ENCODE results near the gene SHE.
A peak's percentile ranks its signal among the peaks of the same experiment; 100 is the strongest.

The SHE gene

DNA sequence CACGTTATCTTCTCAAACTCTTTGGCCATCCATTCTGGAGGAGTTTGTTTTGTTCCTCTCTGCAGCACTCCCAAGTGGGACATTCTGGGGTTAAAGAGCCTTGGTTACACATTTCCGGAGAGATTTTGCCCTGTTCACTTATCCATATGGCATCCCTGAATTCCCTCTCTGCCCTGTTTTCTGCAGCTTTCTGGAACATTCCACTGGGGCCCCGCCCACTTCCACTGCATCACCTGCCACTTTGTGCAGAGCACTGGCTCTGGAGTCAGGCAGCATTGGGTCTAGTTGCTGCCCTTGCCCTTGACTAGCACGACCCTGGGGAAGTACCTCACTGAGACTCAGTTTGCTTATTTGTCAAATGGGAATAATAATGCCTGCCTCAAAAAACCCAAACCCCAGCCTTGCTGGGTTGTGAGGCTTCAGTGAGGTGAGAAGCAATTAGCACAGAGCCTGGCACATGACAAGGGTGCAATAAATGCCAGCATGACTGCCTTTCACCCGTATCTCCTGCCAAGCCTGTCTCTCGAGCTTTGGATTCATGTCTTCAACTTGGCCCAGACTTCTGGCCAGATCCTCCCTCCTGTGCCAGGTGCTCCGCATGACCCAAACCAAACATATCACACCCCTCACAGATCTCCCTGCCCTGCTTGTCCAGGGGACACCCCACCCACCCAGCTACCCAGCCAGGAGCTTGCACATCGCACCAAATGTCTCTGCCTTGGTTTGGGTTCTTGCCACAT is 58.8 kb downstream of the SHE start:
- DNase-seq, result no peak

DNA sequence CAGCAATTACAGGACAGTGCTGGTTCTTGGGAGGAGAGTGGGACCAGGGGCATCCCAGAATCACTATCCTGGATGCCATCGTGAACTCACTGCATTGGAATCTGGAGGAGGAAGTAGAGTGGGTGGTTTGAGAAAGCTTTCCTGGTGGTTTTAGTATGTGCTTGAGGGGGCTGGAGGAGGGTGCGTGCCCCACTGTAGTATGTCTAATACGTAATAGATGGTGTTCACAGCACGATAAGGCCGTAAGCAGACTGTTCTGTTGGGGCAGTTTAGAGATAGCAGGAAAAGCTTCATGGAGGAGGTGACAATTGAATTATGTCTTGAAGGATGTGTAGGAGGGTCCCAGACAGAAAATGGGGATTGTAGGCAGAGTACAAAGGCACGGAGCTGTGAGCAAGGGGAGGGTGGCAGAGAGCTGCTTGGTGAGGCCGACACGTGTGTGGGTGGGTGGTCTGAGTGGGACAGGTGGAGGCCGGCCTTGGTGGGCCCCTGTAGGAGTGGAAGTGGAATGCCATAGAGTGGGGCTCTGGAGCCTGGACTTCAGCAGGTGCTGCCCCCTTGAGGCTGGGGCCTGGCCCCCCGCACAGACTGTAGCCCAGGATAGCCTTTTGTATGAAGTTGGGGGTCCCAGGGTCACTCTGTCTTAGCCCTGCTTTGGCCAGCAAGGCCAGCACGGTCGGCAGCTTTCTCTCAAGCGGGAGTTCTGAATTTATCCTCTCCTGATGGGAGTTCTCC is 60.0 kb downstream of the SHE start:
- peak; percentile 49 to 77 for DNase-seq

DNA sequence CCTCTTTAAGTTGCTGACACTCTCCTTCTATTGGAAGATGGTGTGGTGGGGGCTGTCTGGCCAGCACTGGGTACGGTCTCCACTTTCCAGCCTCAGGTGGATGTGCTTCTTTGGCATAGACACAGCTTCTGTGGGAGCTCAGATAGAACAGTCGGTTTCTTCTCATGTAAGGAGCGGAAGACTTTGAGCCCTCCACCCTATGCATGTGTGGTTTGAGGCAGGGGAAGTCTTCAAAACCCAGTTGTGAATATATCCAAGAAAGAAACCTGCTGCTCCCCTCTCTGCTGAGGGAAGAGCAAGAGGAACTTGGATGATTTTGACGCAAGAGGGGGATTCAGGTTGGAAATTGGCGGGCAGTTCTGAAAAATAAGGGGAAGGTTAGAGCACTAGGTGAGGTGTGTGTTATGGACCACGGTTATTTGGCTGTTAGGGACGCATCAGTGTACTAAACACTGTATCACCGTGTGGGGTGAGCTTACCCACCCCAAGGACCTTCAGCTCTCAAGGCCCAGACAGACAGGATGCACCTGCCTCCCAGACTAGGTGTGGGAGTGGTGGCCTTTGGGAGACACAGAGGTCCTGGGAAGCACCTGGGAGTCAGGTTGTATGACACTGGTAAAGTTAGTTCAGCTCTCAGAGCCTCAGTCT is 60.8 kb downstream of the SHE start:
- DNase-seq, result no peak

DNA sequence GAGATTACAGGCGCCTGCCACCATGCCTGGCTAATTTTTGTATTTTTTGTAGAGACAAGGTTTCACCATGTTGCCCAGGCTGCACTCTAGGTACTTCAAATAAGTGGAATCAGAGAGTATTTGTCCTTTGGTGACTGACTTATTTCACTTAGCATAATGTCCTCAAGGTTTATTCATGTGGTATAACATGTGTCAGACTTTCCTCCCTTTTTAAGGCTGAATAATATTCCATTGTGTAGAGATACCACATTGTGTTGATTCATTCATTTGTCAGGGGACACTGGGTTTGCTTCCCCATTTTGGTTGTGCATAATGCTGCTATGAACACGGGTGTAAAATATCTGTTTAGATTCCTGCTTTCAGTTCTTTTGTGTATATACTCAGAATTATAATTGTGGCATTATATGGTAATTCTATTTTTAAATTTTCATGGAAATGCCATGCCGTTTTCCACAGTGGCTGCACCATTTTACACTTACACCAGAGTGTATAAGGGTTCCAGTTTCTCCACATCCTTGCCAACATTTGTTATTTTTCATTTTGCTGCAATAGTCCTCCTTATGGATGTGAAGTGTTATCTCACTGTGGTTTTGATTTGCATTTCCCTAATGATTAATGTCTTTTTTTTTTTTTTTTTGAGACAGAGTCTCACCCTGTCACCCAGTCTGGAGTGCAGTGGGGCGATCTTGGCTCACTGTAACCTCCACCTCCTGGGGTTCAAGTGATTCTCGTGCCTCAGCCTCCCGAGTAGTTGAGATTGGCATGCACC is 62.0 kb downstream of the SHE start:
- peak; percentile 57 to 66 for DNase-seq

DNA sequence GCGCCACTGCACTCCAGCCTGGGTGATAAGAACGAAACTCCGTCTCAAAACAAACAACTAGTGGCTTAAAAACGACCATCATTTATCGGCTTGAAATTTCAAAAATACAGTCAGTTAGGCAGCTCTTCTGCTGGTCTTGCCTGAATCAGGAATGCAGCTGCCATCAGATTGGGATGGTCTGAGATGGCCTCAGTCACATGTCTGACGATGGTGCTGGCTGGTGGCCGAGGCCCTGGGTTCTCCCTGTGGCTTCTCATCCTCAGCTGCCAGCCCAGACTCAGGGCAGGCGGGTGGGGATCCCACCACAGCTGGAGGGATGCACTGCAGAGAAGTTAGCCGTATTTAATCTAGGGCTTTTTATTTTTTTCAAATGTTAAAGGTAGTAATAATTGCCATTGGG is 65.8 kb downstream of the SHE start:
- DNase-seq, result no peak

DNA sequence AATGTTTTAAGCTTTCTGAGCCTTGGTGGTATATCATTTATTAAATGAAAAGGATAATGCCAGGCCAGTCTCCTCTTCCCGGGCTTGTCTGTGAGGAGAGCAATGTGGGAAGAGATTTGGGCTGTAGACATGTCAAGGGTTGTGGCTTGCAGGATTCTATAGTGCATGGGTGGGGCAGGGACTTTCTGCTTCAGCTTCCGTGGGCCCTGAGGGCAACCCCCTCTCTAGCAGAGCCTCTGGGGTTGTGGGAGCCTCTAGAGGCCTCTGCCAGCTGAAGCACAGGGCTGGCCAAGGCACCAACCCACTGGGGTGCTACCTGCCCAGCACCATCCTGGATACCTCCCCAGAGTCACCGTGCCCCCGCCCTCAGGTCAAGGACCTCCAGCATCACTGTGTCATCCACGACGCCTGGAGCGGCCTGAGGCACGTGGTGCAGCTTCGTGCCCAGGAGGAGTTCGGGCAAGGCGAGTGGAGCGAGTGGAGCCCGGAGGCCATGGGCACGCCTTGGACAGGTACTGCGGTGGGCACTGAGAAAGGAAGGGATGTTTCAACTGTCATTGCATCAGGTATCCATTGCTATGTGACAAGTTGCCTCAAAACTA is 66.5 kb downstream of the SHE start:
- DNase-seq, result peak in 1 of 2 donors; percentile 61

DNA sequence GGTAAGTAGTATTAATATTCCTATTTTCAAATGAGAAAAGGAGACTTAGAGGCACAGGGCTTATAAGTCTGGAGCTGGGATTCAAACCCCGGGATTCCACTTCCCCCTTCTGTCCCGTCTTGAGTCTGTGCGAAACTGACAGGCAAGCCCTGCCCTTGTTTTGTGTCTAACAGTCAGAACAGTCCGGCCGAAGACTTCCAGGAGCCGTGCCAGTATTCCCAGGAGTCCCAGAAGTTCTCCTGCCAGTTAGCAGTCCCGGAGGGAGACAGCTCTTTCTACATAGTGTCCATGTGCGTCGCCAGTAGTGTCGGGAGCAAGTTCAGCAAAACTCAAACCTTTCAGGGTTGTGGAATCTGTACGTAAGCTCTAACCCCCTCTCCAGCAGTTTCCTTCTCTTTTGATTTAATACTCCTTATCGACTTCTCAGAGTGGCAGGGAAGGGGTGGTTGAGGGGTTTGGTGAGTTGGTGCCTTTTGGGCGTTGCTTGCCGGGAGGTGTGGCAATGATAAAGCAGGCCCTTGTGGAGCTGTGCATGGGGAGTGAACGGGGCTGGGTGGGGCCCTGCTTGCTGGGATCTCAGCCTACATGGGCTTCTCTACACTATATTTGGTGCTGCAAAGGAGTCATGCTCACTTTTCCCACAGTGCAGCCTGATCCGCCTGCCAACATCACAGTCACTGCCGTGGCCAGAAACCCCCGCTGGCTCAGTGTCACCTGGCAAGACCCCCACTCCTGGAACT is 67.7 kb downstream of the SHE start:
- no peak for DNase-seq

DNA sequence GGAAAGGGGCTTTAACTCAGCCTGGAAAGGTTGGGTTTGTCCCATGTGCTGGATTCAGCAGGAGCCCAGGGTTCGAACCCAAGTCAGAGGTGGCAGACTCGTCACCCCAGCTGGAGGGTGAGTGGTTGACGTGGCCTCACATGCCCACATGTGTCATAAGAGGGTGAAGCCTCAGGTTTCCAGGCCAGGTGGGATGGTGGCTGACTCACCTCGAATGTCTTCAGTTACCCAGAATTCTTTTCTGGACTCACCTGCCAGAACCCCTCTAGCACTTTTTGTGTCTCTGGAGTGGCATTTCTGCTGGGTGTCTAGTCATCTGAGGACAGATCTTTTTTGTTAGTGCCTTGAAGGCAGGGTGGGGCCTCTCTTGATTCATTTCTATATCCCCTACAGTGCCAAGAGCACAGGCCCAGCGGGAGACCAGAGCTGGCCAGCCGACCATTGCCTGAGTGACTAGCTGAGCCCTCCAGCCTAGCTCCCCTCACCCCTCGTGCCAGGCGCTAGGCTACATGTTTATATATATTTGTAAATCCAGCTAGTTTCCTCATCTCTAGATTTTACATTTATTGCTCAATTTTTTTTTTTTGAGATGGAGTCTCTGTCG is 68.9 kb downstream of the SHE start:
- DNase-seq, result peak in 1 of 2 donors; percentile 51

DNA sequence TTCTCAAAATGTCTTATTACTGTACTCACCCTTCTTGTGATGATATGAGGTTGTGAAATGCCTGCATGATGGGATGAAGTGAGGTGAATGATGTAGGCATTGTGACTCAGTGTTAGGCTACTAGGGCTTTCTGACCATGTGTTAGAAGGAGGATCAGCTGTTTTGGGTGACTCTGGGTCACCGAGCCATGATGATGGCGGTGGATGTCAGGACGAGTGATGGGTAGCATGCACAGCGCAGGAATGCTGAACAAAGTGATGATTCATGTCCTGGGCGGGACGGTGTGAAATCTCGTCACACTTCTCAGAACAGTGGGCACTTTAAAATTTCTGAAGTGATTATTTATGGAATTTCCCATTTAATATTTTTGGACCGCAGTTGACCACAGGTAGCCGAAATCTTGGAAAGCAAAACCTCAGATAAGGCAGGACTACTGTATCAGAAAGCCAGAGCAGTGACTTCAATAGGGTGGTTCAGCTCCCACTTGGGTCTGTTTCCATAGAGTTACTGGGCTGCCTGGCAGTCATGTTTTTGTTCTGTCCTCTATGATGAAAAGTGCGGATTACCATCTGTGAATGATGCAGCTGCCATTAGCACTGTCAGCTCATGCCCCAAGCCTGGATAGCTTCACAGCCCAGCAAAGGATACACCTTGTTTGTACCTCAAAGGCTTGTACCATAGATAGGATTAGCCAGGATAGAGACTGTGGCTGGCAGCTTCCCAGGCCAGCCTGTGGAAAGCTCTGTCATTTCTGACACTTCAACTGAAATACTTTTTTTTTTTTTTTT is 70.4 kb downstream of the SHE start:
- peak; percentile 94 to 99 for DNase-seq

DNA sequence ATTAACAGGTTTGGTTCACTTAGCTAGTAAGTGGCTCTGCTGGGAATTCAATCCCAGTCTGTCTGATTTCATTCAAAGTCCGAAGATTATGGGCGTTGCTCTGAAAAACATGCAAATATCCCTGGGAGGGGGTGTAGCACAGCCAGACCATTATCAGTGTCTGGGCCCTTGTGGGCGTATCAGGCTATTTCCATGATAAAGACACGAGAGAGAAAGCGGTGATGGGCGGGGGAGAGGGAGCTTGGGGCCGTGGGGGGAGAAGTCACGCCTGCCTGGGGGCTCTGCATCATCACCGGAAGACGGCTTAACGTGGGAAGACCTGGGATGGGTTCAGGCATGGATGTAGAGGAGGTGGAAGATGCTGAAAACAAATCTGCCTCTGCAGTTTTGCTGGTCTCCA is 71.3 kb downstream of the SHE start:
- no peak for DNase-seq

DNA sequence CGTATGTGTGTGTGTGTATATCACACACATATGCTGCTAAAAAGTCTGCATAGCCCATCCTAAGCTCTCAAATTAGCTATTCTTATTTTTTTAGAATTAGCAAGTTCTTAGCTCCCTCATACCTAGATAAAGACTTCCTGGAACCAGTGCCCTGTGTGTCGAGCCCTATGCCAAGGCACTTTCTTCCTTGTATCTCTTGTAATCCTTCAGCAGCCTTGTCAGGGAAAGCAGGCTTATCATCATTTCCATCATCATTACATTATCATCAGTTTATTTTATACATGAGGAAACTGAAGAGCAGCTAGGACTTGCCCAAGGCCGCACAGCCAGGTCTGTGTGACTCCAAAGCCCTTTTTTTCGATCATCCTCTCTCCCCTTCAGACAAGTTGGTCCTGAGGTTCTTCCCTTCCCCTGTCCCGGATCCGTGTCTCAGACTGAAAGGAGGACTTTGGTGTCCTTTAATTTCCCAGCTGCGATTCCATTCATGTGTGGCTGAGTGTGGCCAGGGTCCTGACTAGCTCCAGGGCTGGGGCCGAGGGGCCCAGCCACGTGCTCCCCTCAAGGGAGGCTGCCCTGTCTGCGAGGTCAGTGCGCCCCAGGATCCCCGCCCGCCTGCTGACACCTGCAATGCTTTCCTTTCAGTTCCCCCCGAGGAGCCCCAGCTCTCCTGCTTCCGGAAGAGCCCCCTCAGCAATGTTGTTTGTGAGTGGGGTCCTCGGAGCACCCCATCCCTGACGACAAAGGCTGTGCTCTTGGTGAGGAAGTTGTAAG is 72.2 kb downstream of the SHE start:
- no peak for DNase-seq
